NCI-H510A treated with DMSO at 0.1 percent for 48 hours (cell line): ENCODE data around the gene ZNF426.

ENCODE experiments used
- DNase-seq: peaks from one replicate; lab custom pipeline; 2025; lab: John Stamatoyannopoulos, UW

ZNF426 gene

GRCh38 chr19:9498183-9498902 is 40.1 kb downstream of the ZNF426 start, which contains the start of gene ZNF560:
ZNF560 (minus strand) TSS chr19:9498616; CDS start chr19:9475313, 23,303 bp downstream.
- no peak for DNase-seq

- DNase-seq: no peak
Measured at GRCh38 chr19:9494096-9494495, 44.3 kb downstream of the ZNF426 start.

GRCh38 chr19:9487016-9487415 is 51.4 kb downstream of the ZNF426 start:
- DNase-seq: no peak

GRCh38 chr19:9485140-9485539 is 53.3 kb downstream of the ZNF426 start:
- no peak for DNase-seq

- no peak for DNase-seq
Measured at GRCh38 chr19:9474975-9475374, 63.5 kb downstream of the ZNF426 start.
